GM23338 (cell line): ENCODE data around the gene CRACR2B. TPM values are rescaled to one million over a fixed set of nuclear protein-coding genes. Genes with fewer than 3 reads are reported as not detected.

Experiments
- ATAC-seq: fragments of 200-7000 bp; cut with Tn5 transposase; 3 replicates; pipeline ENCODE4 v1.9.1; 2020
- DNase-seq: peaks from one replicate; pipeline ENCODE4 v3.0.0-alpha.2; 2015; ENCODE audit warnings: low spot score
- H2AFZ ChIP-seq: fragments of 200-600 bp; sonication (generic); 2 replicates; pipeline ENCODE4 v1.8.0; 2016; ENCODE audit warnings: antibody characterized with exemption, mild to moderate bottlenecking, moderate library complexity
- H3F3A ChIP-seq: fragments of 200-600 bp; sonication (generic); replicated peaks from 2 replicates; pipeline ENCODE4 v1.8.0; 2017; ENCODE audit warnings: antibody characterized with exemption, mixed run types, low read depth
- H3K27ac ChIP-seq: fragments of 200-600 bp; sonication (generic); 2 replicates; pipeline ENCODE4 v1.6.1; 2016; ENCODE audit warnings: low read depth
- H3K27me3 ChIP-seq: fragments of 200-600 bp; sonication (generic); 2 replicates; pipeline ENCODE4 v1.8.0; 2016; ENCODE audit warnings: mild to moderate bottlenecking, mixed run types, moderate library complexity; ENCODE audit not compliant: insufficient read depth
- H3K36me3 ChIP-seq: fragments of 200-600 bp; sonication (generic); 2 replicates; pipeline ENCODE4 v1.8.0; 2016; ENCODE audit warnings: mild to moderate bottlenecking; ENCODE audit not compliant: insufficient read depth
- H3K4me1 ChIP-seq: fragments of 200-600 bp; sonication (generic); 2 replicates; pipeline ENCODE4 v1.8.0; 2016; ENCODE audit warnings: mild to moderate bottlenecking, moderate library complexity; ENCODE audit not compliant: insufficient read depth
- H3K4me2 ChIP-seq: fragments of 200-600 bp; sonication (generic); 2 replicates; pipeline ENCODE4 v1.7.1; 2017; ENCODE audit warnings: mixed run types
- H3K4me3 ChIP-seq: fragments of 200-600 bp; sonication (generic); 2 replicates; pipeline ENCODE4 v1.6.1; 2016; ENCODE audit warnings: mixed run types
- H3K79me2 ChIP-seq: fragments of 200-600 bp; sonication (generic); replicated peaks from 2 replicates; pipeline ENCODE4 v1.8.0; 2017; ENCODE audit warnings: mild to moderate bottlenecking; ENCODE audit not compliant: insufficient read depth
- H3K9me2 ChIP-seq: fragments of 200-600 bp; sonication (generic); 2 replicates; pipeline ENCODE4 v1.8.0; 2017; ENCODE audit not compliant: insufficient read depth
- H4K20me1 ChIP-seq: fragments of 200-600 bp; sonication (generic); replicated peaks from 2 replicates; pipeline ENCODE4 v1.8.0; 2017; ENCODE audit warnings: mild to moderate bottlenecking; ENCODE audit not compliant: insufficient read depth
- H3K27ac Mint-ChIP-seq: 2 replicates; pipeline ENCODE4 v1.8.0; 2020; ENCODE audit warnings: inconsistent platforms, mild to moderate bottlenecking, moderate library complexity, mixed read lengths
- H3K27me3 Mint-ChIP-seq: 3 replicates; pipeline ENCODE4 v1.8.0; 2022; ENCODE audit warnings: low read depth, mild to moderate bottlenecking, moderate library complexity, mixed read lengths, inconsistent platforms; ENCODE audit not compliant: insufficient read depth, poor library complexity
- H3K36me3 Mint-ChIP-seq: 3 replicates; pipeline ENCODE4 v1.8.0; 2021; ENCODE audit warnings: low read depth, mild to moderate bottlenecking, inconsistent platforms, moderate library complexity, mixed read lengths
- H3K4me1 Mint-ChIP-seq: 3 replicates; pipeline ENCODE4 v1.8.0; 2020; ENCODE audit warnings: mild to moderate bottlenecking, inconsistent platforms, mixed read lengths
- H3K4me3 Mint-ChIP-seq: 3 replicates; pipeline ENCODE4 v1.8.0; 2021; ENCODE audit warnings: moderate library complexity, mild to moderate bottlenecking, inconsistent platforms, mixed read lengths
- H3K9me3 Mint-ChIP-seq: 3 replicates; pipeline ENCODE4 v1.8.0; 2020; ENCODE audit warnings: moderate library complexity, mild to moderate bottlenecking, inconsistent platforms, mixed read lengths
- CREB1 ChIP-seq: fragments of 250-450 bp; sonication (Bioruptor Pico); IDR thresholded peaks from 2 replicates; pipeline ENCODE4 v1.5.0; 2020; ENCODE audit warnings: low read depth, mild to moderate bottlenecking, moderate library complexity
- EZH2 ChIP-seq: fragments of 200-600 bp; sonication (generic); IDR thresholded peaks from one replicate; pipeline ENCODE4 v1.8.0; 2017; ENCODE audit warnings: antibody characterized with exemption, mild to moderate bottlenecking, low read depth; ENCODE audit not compliant: unreplicated experiment
- EZH2phosphoT487 ChIP-seq: fragments of 200-600 bp; sonication (generic); IDR thresholded peaks from one replicate; pipeline ENCODE4 v1.8.1; 2018; ENCODE audit warnings: antibody characterized with exemption; ENCODE audit not compliant: unreplicated experiment
- JUNB ChIP-seq: IDR thresholded peaks from one replicate; pipeline ENCODE4 v1.6.1; 2016; ENCODE audit warnings: antibody characterized with exemption; ENCODE audit not compliant: unreplicated experiment
- polyA plus RNA-seq: library from polyadenylated mRNA; unstranded; fragments of >200 nt; fragmentation: Nextera tagmentation; extraction: Ambion mirVana; gene quantifications from 2 replicates; pipeline ENCODE4 v1.2.1, GENCODE V29; 2016
- total RNA-seq: library from RNA; depleted of rRNA; stranded (reverse); fragments of >200 nt; shearing (Covaris generic); gene quantifications from 2 replicates; pipeline ENCODE4 v1.2.3, GENCODE V29; 2014
- TF ChIP-seq, protein P1 (sequence below): IDR thresholded peaks from one replicate; pipeline ENCODE4 v1.6.1; 2018; ENCODE audit warnings: antibody characterized with exemption; ENCODE audit not compliant: unreplicated experiment

The CRACR2B gene
- total and polyA plus RNA-seq, 2 experiments from 2014 or later: 55.9 to 64.1 TPM

DNA sequence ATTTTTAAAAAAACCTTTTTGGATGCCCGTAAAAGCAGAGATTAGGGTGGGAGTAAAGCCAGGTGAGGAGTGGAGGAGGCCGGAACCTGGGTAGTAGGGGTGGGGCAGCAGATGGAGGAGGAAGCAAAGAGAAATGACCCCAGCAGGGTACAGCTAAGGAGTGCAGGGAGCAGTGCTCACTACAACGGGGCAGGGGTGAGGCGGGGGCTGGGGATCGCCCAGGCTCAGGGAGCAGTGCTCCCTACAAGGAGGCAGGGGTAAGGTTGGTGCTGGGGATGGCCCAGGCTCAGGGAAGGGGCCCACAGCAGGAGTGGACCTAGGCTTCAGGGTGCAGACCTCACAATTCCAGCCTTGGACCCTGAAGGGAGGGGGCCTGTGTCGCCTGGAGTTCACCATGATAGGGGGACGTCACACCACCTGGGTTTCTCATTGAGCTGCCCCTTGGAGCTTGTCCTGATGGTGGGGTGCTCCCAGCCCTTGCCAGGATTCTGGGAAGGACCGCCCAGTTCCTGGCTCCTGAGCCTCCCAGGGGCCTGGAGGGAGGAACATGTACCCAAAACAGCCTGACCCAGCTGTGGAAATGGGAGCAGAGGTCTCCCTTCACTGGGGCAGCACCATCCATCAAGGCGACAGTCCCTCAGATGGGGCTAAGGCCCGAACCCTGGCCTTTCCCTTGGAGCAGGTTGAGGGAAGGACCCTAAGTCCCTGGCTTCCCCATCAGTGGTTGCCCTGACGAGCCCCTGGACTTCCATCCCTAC lies 11.9 kb upstream of the CRACR2B start:
- Histone ChIP-seq H3K4me1 (peaks cover 17% of the 10 kb centered on the region), H3K4me3 (no peak overlapping the region), H2AFZ (no peak overlapping the region), H4K20me1 (peaks cover 19% of the 10 kb centered on the region), H3K27ac (0 out of 2 replicates have a peak overlapping the region, but pooled peaks have one; percentile 69), H3K27me3 (no peaks in the 10 kb centered on the region), H3K36me3 (peaks cover 22% of the 10 kb centered on the region), H3F3A (peaks cover 39% of the 10 kb centered on the region), H3K9me2 (no peaks in the 10 kb centered on the region), H3K4me2 (no peak overlapping the region), H3K79me2 (peaks cover 14% of the 10 kb centered on the region)
- peaks cover 28% of the 10 kb centered on the region for H3K27me3 Mint-ChIP-seq
- no peak overlapping the region for H3K27ac Mint-ChIP-seq
- H3K36me3 Mint-ChIP-seq: peaks cover 39% of the 10 kb centered on the region
- peaks cover 22% of the 10 kb centered on the region for H3K4me1 Mint-ChIP-seq
- no peak for TF ChIP-seq JUNB
- TF ChIP-seq EZH2: no peak
- TF ChIP-seq, protein P1, sequence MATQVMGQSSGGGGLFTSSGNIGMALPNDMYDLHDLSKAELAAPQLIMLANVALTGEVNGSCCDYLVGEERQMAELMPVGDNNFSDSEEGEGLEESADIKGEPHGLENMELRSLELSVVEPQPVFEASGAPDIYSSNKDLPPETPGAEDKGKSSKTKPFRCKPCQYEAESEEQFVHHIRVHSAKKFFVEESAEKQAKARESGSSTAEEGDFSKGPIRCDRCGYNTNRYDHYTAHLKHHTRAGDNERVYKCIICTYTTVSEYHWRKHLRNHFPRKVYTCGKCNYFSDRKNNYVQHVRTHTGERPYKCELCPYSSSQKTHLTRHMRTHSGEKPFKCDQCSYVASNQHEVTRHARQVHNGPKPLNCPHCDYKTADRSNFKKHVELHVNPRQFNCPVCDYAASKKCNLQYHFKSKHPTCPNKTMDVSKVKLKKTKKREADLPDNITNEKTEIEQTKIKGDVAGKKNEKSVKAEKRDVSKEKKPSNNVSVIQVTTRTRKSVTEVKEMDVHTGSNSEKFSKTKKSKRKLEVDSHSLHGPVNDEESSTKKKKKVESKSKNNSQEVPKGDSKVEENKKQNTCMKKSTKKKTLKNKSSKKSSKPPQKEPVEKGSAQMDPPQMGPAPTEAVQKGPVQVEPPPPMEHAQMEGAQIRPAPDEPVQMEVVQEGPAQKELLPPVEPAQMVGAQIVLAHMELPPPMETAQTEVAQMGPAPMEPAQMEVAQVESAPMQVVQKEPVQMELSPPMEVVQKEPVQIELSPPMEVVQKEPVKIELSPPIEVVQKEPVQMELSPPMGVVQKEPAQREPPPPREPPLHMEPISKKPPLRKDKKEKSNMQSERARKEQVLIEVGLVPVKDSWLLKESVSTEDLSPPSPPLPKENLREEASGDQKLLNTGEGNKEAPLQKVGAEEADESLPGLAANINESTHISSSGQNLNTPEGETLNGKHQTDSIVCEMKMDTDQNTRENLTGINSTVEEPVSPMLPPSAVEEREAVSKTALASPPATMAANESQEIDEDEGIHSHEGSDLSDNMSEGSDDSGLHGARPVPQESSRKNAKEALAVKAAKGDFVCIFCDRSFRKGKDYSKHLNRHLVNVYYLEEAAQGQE: no peak
- TF ChIP-seq EZH2phosphoT487: no peak
- peaks cover 5% of the 10 kb centered on the region; the same call in 1 of the 3 replicates for H3K9me3 Mint-ChIP-seq
- H3K4me3 Mint-ChIP-seq: no peak overlapping the region
- no peak for DNase-seq
- no peak for ATAC-seq

DNA sequence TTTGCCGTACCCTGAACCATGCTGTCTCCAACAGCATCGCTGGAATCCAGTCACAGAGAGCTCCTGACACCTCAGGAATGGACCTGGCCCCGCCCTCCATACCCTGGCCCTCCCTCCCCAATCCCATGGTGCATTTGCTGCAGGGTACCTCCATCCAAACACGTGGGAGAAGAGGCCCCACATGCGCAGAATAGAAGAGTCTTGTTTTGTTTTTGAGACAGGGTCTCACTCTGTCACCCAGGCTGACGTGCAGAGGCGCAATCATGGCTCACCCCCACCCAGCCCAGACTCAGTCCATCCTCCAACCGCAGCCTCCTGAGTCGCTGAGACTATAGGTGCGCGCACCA lies 11.3 kb upstream of the CRACR2B start:
- DNase-seq (peak; percentile 73), ATAC-seq (peak; percentile 2; the same call in 2 of the 3 replicates)
- peaks cover 9% of the 10 kb centered on the region for H3K79me2 ChIP-seq
- Mint-ChIP-seq H3K36me3 (peaks cover 33% of the 10 kb centered on the region), H3K9me3 (0 out of 3 replicates have a peak, but pooled peaks cover 1% of the 10 kb centered on the region), H3K4me3 (no peak overlapping the region), H3K4me1 (peaks cover 17% of the 10 kb centered on the region), H3K27ac (no peak overlapping the region), H3K27me3 (peaks cover 25% of the 10 kb centered on the region)
- H3K27me3 ChIP-seq: no peaks in the 10 kb centered on the region
- H3K4me3 ChIP-seq: no peak overlapping the region
- no peaks in the 10 kb centered on the region for H3K9me2 ChIP-seq
- no peak overlapping the region for H3K4me2 ChIP-seq
- H3K36me3 ChIP-seq: peaks cover 17% of the 10 kb centered on the region
- H4K20me1 ChIP-seq: peaks cover 18% of the 10 kb centered on the region
- H3K4me1 ChIP-seq: peaks cover 11% of the 10 kb centered on the region; the same call in 1 of the 2 replicates
- no peak overlapping the region for H2AFZ ChIP-seq
- H3F3A ChIP-seq: peaks cover 34% of the 10 kb centered on the region
- no peak overlapping the region for H3K27ac ChIP-seq
- TF ChIP-seq CREB1 (CRISPR knock-in tag): no peak
